IPS-20b (cell line): ENCODE measurements around the gene ACKR4.
"Not testable (repeated sequence)": the region's sequence is repeated elsewhere in the genome, so short reads cannot be mapped to it uniquely, and the experiment has no call there.

Experiments used
- H3K27ac ChIP-seq: one replicate; pipeline ENCODE4 v1.5.1; 2013; ENCODE audit warnings: low read length
- H3K27me3 ChIP-seq: 2 replicates; pipeline ENCODE4 v1.6.1; 2013; ENCODE audit warnings: mild to moderate bottlenecking, low read length, inconsistent platforms; ENCODE audit not compliant: insufficient read depth
- H3K36me3 ChIP-seq: 2 replicates; pipeline ENCODE4 v1.6.1; 2013; ENCODE audit warnings: low read depth, mild to moderate bottlenecking, inconsistent platforms, low read length, moderate library complexity; ENCODE audit not compliant: insufficient read depth
- H3K4me1 ChIP-seq: 2 replicates; pipeline ENCODE4 v1.6.1; 2013; ENCODE audit warnings: mild to moderate bottlenecking, control low read depth, inconsistent platforms, low read length, moderate library complexity; ENCODE audit not compliant: insufficient read depth
- H3K4me3 ChIP-seq: 2 replicates; pipeline ENCODE4 v1.5.1; 2013; ENCODE audit warnings: mild to moderate bottlenecking, low read length, inconsistent platforms
- H3K9ac ChIP-seq: 2 replicates; pipeline ENCODE4 v1.6.1; 2013; ENCODE audit warnings: low read depth, mild to moderate bottlenecking, inconsistent platforms, low read length, moderate library complexity
- H3K9me3 ChIP-seq: 2 replicates; pipeline ENCODE4 v1.6.1; 2013; ENCODE audit warnings: mild to moderate bottlenecking, low read depth, low read length, inconsistent platforms; ENCODE audit not compliant: insufficient read depth

The ACKR4 gene

DNA sequence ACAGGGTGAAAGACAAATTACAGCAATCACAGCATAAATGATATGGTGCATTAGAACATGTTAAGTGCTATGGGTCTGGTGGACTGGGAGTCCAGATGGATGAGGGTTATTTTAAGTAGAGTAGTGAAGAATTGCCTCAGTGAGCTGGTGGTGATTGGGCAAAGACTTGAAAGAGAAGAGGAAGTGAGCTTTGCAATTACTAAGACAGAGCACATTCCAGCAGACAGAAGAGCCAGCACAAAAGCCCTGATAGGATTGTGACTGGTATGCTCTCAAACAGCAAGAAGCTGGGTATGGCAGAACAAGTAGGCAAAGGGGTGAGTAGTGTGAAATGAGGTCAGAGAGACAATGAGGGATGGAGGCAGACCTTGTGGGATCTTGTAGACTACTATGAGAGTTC, 2.1 kb upstream of the ACKR4 start:
- Histone ChIP-seq H3K4me1 (no peaks in the 10 kb centered on the region), H3K9me3 (no peaks in the 10 kb centered on the region), H3K36me3 (no peaks in the 10 kb centered on the region), H3K4me3 (no peak overlapping the region), H3K27me3 (no peaks in the 10 kb centered on the region), H3K9ac (no peak overlapping the region), H3K27ac (no peak overlapping the region)

GRCh38 chr3:132596326-132596725, 744 bp upstream of the ACKR4 start:
- H3K9me3 ChIP-seq = no peaks in the 10 kb centered on the region
- no peaks in the 10 kb centered on the region for H3K27me3 ChIP-seq
- H3K4me3 ChIP-seq = no peak overlapping the region
- no peaks in the 10 kb centered on the region for H3K36me3 ChIP-seq
- H3K27ac ChIP-seq = no peak overlapping the region
- H3K9ac ChIP-seq = no peak overlapping the region
- no peaks in the 10 kb centered on the region for H3K4me1 ChIP-seq

- H3K36me3 ChIP-seq = 0 out of 2 replicates have a peak, but pooled peaks cover 3% of the 10 kb centered on the region
- no peak overlapping the region for H3K9ac ChIP-seq
- no peaks in the 10 kb centered on the region for H3K9me3 ChIP-seq
- H3K4me1 ChIP-seq = no peaks in the 10 kb centered on the region
- H3K27me3 ChIP-seq = no peaks in the 10 kb centered on the region
- no peak overlapping the region for H3K27ac ChIP-seq
- no peak overlapping the region for H3K4me3 ChIP-seq
These were observed 590 bp downstream of the ACKR4 start for GRCh38 chr3:132597660-132598059.

DNA sequence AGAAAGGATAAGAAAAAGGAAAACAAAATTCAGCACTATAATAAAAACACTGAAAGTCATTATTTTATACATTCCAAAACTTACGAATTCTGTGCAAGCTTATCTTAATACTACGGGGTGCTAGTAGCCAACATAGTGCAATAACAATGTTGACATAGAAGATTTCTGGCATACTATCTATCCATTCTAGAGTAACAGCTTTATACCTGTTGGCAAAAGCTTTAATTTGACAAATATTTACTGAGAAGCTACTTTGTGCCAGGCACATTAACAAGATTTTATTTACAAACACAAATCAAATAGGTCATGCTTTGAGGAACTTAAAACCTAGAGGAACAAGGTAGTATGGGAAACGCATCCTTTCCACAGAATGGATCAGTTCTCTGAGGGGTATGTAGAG, 1.1 kb downstream of the ACKR4 start:
- Histone ChIP-seq H3K27ac (no peak overlapping the region), H3K4me3 (no peak overlapping the region), H3K9ac (no peak overlapping the region), H3K27me3 (no peaks in the 10 kb centered on the region), H3K9me3 (no peaks in the 10 kb centered on the region), H3K36me3 (peaks cover 8% of the 10 kb centered on the region; the same call in 1 of the 2 replicates), H3K4me1 (no peaks in the 10 kb centered on the region)

- not testable (repeated sequence) for H3K27me3 ChIP-seq, H3K27ac ChIP-seq, H3K9me3 ChIP-seq, H3K4me1 ChIP-seq, H3K4me3 ChIP-seq, H3K9ac ChIP-seq
- H3K36me3 ChIP-seq = peaks cover 19% of the 10 kb centered on the region; the same call in 1 of the 2 replicates
These were observed 3.5 kb downstream of the ACKR4 start for GRCh38 chr3:132600614-132601013.

DNA sequence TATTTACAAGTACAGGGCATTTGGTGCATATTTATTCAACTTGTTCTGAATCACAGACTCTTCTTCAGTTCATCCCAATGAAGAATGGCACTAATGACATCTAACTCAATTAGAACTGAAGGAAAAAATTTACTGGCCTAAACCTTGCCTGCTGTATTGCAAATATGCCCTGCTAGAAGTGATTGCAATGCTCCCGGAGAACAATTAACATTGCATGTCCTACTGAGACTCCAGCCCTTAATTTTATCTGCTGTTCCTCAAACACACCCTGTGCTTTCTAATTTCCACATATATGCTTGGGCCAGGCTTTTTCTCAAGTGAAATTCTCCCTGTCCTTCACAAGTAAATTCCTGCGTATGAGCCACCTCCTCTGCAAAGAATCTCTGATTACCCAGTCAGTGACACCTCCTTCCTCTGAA, 8.3 kb downstream of the ACKR4 start:
- H3K9ac ChIP-seq = no peak overlapping the region
- H3K4me3 ChIP-seq = no peak overlapping the region
- H3K9me3 ChIP-seq = no peaks in the 10 kb centered on the region
- peaks cover 8% of the 10 kb centered on the region; the same call in 1 of the 2 replicates for H3K4me1 ChIP-seq
- H3K27me3 ChIP-seq = no peaks in the 10 kb centered on the region
- peaks cover 19% of the 10 kb centered on the region; the same call in 1 of the 2 replicates for H3K36me3 ChIP-seq
- no peak overlapping the region for H3K27ac ChIP-seq

DNA sequence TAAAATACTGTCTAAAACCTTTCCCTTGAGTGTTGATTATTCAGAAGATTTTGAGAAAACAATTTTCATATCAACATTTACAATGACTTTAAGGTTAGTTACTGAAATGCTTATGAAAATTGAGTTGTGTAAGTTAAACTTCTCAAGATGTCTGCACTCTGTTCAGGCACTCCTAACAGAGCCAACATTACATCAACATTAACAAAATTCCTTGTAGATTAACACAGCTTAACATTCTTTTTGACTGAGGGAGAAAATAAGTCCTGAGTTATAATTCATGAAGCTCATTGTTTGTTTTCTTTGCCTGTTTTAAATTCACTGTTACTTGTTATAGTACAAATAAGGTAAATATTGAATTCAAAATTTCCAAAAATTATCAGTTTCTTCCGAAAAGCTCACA, 9.0 kb downstream of the ACKR4 start:
- no peak overlapping the region for H3K9ac ChIP-seq
- H3K9me3 ChIP-seq = no peaks in the 10 kb centered on the region
- H3K4me1 ChIP-seq = peaks cover 8% of the 10 kb centered on the region; the same call in 1 of the 2 replicates
- H3K27ac ChIP-seq = no peak overlapping the region
- H3K36me3 ChIP-seq = peaks cover 19% of the 10 kb centered on the region; the same call in 1 of the 2 replicates
- no peak overlapping the region for H3K4me3 ChIP-seq
- H3K27me3 ChIP-seq = no peaks in the 10 kb centered on the region

GRCh38 chr3:132606620-132607019, 9.6 kb downstream of the ACKR4 start:
- H3K36me3 ChIP-seq = peaks cover 19% of the 10 kb centered on the region; the same call in 1 of the 2 replicates
- H3K9ac ChIP-seq, H3K4me3 ChIP-seq, H3K4me1 ChIP-seq, H3K27me3 ChIP-seq, H3K9me3 ChIP-seq, H3K27ac ChIP-seq: not testable (repeated sequence)

DNA sequence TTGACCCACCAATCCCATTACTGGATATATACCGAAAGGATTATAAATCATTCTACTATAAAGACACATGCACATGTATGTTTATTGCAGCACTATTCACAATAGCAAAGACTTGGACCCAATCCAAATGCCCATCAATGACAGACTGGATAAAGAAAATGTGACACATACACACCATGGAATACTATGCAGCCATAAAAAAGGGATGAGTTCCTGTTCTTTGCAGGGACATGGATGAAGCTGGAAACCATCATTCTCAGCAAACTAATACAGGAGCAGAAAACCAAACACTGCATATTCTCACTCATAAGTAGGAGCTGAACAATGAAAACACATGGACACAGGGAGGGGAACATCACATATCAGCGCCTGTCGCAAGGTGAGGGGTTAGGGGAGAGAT, 18.2 kb downstream of the ACKR4 start:
- H3K4me1 ChIP-seq, H3K27me3 ChIP-seq, H3K27ac ChIP-seq, H3K9me3 ChIP-seq, H3K4me3 ChIP-seq, H3K36me3 ChIP-seq, H3K9ac ChIP-seq: not testable (repeated sequence)

- Histone ChIP-seq H3K9ac (no peak overlapping the region), H3K36me3 (no peaks in the 10 kb centered on the region; the same call in 1 of the 2 replicates), H3K27ac (no peak overlapping the region), H3K27me3 (no peaks in the 10 kb centered on the region), H3K4me1 (no peaks in the 10 kb centered on the region), H3K4me3 (no peak overlapping the region), H3K9me3 (no peaks in the 10 kb centered on the region)
These were observed 18.8 kb downstream of the ACKR4 start for GRCh38 chr3:132615881-132616280.

DNA sequence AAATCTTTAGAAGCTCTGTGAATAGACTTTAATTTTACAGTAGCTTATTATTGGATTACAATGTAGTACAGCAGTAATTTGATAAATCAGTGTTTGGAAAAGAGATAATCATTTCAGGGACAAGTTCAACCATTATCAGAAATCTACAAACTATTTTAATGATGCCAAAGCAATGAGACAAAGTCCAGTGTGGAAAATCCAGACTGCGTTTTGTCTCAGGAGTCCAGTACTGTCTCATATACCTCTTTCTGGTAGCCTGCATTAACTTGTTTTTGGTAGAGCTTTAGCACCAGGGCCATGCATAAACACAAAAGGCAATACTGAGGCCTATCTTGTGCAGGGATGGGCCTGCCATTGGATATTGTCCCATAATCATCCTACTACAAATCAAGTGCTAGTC, 19.7 kb downstream of the ACKR4 start:
- Histone ChIP-seq H3K4me1 (no peaks in the 10 kb centered on the region), H3K4me3 (no peak overlapping the region), H3K36me3 (no peaks in the 10 kb centered on the region; the same call in 1 of the 2 replicates), H3K9me3 (no peaks in the 10 kb centered on the region), H3K27ac (no peak overlapping the region), H3K27me3 (no peaks in the 10 kb centered on the region), H3K9ac (no peak overlapping the region)

GRCh38 chr3:132622148-132622547, 25.1 kb downstream of the ACKR4 start:
- Histone ChIP-seq H3K27me3 (no peaks in the 10 kb centered on the region), H3K9ac (no peak overlapping the region), H3K4me1 (no peaks in the 10 kb centered on the region), H3K36me3 (peaks cover 8% of the 10 kb centered on the region), H3K9me3 (no peaks in the 10 kb centered on the region), H3K4me3 (no peak overlapping the region), H3K27ac (no peak overlapping the region)

GRCh38 chr3:132622761-132623160, 25.7 kb downstream of the ACKR4 start:
- H3K27me3 ChIP-seq = no peaks in the 10 kb centered on the region
- H3K9ac ChIP-seq = no peak overlapping the region
- H3K27ac ChIP-seq = no peak overlapping the region
- H3K9me3 ChIP-seq = no peaks in the 10 kb centered on the region
- no peaks in the 10 kb centered on the region for H3K4me1 ChIP-seq
- peaks cover 11% of the 10 kb centered on the region for H3K36me3 ChIP-seq
- no peak overlapping the region for H3K4me3 ChIP-seq
